ENCODE results near the gene NCR1.

DNA sequence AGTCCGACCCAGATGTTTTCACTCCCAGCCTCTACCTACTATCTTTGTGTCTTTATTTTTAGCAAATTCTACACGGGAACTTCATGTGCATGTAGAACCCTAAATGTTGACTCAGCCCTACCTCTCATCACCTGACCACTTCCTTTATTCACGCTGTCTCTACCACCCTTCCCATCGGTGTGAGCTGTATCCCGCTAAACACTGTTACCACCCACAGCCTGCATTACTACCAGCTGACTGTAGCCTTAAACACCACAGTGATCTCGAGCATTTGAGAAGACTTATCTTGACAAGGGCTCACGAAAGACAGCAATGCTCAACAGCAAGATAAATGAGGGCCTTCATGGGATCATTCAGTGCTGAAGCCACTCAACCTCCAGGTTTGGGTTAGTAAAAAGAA lies 15.1 kb downstream of the NCR1 start:
- TF ChIP-seq POLR2AphosphoS5 (IDR thresholded peaks at IDR 0.05; ENCODE audit: low read depth, low read length) (no peak), TAF1 (IDR thresholded peaks at IDR 0.05; ENCODE audit: borderline replicate concordance, insufficient read depth, low read length) (no peak)
- TF ChIP-seq, protein P1, sequence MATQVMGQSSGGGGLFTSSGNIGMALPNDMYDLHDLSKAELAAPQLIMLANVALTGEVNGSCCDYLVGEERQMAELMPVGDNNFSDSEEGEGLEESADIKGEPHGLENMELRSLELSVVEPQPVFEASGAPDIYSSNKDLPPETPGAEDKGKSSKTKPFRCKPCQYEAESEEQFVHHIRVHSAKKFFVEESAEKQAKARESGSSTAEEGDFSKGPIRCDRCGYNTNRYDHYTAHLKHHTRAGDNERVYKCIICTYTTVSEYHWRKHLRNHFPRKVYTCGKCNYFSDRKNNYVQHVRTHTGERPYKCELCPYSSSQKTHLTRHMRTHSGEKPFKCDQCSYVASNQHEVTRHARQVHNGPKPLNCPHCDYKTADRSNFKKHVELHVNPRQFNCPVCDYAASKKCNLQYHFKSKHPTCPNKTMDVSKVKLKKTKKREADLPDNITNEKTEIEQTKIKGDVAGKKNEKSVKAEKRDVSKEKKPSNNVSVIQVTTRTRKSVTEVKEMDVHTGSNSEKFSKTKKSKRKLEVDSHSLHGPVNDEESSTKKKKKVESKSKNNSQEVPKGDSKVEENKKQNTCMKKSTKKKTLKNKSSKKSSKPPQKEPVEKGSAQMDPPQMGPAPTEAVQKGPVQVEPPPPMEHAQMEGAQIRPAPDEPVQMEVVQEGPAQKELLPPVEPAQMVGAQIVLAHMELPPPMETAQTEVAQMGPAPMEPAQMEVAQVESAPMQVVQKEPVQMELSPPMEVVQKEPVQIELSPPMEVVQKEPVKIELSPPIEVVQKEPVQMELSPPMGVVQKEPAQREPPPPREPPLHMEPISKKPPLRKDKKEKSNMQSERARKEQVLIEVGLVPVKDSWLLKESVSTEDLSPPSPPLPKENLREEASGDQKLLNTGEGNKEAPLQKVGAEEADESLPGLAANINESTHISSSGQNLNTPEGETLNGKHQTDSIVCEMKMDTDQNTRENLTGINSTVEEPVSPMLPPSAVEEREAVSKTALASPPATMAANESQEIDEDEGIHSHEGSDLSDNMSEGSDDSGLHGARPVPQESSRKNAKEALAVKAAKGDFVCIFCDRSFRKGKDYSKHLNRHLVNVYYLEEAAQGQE (IDR thresholded peaks at IDR 0.05; ENCODE audit: insufficient read depth in 1 of 2, low read depth in 2 of 2, low read length in 2 of 2): no peak
